ENCODE data around the gene INPP5A.

INPP5A gene

DNA sequence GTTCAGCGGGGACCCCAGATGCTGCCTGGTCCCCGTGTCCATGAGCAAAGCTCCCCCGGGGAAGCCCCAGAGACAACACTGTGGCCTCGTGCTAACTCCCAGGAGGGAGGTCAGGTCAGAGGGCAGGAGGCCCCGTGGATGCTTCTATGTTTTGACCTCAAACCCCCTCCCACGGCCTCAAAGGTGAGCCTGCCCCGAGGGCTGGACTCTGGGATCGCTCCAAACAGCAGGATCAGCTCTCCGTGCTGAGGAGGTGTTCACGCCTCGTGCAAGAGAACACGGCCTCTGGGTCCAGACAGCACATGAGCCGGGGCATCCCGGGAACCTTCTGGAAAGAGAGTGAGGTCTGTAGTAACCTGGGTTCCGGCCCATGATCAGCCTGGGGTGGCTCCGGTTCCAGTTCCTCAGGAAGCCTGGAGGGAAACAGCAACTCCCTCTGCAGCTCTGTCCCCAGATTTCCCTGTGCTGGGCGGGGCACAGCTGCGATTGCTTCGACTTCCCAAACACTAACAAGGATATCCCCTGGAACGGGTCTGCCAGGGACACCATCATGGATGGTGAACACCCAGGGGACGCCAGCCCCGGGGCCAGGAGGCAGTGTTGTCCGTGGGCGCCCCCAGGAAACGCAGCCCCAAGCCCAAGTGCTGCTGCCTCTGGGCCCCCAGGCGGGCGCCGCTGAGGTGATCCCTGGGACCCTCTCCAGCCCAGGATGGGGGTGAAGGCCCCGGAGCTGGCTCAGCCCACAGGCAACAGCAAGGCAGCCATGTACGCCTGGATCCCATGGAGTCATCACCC lies 18.0 kb upstream of the INPP5A start:
- no peak for DNase-seq

DNA sequence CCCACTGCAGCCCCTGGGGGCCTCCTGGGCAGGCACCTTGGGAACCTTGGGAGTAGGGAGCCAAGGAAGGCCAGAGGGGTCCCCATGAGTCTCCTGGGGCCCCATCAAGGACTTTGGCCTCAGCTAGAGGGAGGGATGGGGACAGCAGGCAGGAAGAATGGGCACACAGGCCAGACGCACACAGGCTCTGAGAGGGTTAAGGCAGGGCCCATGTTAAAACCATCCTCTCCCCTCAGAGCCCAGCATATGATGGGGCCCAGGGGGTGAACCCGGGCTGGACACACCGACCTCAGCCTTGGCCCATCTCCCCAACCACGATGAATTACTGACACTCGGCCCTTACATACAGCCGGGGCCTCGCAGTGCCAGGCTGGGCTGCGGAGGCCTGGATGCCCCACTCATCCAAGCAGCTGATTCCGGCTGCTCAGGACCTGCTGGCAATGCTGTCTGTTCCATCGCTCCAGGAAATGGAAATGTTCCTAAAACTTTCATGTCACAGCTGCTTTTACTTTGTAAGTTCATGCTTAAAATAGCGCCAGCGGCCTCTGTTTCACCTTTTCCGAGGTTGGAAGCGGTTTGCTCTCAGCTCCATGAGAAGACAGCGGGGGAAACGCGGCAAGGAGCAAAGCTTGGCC lies 17.3 kb upstream of the INPP5A start:
- no peak for DNase-seq

DNA sequence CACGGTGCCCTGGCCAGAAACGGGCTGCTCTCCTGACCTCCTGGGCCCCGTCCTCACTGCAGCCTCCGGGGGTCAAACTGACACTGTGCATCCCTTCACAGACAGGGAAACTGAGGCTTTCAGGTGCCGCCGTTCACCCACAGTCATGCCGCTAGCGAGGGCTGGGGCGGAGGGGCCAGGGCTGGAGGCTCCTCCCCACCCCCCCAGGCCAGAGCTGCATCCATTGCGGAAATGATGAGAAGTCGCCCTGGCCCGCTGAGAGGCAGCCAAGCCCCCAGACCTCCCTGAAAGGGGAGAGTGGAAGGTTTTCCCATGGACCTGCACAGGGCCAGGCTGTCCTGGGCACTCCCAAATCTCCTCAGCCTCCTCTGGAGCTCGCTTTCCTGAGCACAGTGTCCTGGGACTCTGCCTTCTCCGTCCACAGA lies 16.5 kb upstream of the INPP5A start:
- no peak for DNase-seq

DNA sequence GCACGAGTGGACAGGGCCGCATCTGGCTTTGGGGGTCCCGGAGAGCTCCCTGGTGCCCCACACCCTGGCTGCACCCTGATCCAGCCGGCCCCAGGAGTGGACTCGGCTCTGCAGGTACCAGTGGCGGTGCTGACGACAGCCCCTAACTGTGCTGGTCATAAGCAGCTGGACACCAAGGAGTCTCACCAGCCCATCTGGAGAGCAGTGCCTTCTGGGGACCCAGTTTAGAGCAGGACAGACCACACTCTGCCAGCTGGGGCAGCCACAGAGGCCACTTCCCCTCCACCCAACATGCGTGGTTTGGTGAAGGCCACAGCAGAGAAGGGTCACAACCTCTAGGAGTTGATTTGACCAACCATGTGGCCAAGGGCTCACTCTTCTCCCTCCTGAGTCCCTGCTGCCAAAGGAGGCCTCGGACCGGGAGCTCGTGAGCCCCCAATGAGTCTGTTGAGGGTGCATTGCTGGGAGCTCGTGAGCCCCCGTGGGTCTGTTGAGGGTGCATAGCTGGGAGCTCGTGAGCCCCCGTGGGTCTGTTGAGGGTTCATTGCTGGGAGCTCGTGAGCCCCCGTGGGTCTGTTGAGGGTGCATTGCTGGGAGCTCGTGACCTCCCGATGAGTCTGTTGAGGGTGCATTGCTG lies 16.0 kb upstream of the INPP5A start:
- DNase-seq: no peak

DNA sequence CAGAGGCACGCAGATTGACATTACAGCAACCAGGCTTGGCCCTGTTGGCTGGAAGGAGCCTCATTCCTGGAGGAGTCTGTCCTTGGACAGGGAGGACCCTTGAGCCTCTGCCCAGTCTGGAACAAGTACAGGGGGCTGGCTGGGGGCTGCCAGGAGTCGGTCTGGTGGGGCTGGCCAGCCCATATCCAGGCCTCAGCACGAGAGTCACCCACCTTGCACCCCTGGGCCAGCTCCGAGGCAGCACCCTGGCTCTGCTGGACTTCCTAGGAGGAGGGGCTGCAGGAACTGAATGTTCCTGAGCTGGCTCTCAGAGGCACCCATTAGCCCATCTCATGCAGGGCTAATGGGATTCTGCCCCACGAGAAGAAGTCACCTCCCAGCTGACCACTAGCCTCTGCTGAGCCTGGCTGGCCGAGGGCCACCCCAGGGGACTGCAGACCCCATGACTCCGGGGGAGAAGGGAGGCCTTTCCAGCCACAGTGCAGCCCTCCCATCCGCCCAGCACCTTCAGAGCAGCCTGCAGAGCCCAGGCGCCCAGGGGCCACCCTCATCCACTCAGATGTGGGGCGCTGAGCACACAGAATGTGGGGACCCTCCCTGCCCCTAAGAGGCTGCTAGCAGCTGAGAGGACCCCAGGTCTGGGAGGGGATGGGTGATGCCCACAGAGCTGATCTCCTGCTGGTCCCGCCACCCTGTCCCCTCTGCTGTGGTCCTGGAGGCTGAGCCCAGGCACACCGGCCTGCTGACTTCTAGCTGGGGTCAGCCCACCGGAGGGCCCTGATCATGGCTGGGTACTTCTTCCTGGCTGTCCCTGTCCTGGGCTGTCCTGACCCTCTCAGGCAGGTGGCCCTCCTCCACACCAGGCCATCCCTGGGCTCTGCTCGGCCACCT lies 14.8 kb upstream of the INPP5A start:
- no peak for DNase-seq

DNA sequence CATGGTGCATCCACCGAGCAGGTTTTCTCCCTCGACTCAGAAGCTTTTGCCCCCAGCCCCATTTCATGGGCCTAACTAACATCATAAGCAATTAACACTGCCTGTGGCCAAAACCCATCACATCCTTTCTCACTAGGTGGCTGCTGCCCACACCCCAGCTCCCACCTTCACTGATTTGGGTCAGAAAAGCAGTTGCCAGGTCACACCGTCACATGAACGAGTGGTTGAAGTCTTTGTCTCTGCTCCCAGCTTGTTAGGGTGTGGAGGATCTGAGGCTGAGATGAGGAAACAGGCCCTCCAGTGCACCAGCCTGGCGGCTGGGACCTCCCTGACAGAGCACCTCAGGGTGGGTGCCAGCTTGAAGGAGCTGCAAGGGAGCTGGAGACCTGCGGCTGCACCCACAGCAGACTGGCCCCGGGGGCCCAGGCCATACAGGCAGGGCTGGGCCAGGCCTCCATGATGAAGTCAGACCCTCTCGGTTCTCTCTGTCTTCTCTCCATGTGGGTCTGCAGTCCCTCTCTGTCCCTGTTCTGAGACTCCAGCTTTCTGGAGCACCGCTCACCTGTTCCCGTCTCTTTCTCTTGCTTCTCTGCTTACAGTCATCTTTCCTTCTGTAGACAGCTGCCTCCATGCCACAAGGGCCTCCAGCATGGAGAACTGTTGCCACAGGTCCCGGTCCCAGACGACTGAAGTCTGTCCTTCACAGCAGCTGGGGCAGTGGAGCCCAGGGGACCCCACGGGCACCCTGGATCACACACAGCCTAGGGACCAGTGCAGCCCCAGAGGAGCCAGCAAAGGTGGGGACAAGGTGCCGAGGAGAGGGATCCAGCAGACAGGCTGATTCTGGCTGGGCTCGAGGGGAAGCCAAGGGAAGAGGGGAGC lies 13.8 kb upstream of the INPP5A start:
- DNase-seq: no peak

DNA sequence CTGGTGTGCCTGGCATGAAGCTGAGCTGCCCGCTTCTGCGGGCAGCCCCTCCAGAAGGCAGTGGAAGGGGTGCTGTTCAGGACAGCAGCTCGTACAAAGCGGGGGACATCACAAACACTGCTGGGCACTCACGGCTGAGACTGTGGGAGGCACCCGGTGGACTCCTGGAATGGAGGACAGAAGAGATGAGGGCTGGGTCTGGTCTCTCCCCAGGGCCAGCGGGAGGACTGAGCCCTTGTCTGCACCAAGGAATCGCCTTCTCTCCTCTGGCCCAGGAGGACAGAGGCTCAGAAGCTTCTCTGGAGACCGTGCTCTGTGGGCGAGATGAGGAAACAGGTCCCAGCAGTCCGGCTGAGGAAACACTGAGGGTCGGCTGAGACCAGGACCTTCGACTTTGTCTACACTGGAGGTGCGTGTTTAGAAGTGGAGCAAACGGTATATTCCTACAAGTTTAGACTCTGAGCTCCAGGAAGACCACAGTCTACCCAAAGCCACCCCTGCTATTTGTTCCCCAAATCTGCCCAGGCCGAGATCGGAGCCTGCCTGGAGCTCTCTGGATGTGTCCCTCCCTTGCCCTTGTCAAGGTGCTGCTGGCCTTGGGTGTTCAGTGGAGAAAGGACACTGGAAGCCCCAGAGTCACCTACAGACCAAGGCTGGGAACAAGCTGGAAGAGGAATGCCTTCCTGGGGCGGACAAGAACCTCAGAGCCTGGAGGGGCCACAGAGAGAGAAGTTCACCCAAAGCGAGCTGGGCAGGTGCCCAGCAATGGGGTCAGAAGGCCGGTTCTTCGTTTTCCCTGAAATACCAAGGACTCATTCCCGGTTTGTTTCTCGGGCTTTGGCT lies 12.9 kb upstream of the INPP5A start:
- no peak for DNase-seq

DNA sequence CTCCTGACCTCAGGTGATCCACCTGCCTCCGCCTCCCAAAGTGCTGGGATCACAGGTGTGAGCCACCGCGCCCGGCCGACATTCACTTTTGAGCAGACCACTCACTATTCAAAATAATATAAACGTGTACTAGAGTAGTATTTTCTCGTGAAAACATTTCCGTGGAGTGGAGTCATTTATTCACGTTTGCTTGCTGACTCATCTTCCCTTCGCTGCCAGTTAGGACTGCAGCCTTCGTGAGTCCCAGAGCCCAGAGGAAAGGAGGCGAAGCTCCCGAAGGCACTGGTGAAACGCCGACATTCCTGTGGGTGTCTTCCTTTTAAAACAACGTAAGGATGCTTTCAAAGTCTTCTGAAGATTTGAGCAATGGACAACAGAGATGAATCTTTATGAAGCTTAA lies 10.9 kb upstream of the INPP5A start:
- no peak for DNase-seq

DNA sequence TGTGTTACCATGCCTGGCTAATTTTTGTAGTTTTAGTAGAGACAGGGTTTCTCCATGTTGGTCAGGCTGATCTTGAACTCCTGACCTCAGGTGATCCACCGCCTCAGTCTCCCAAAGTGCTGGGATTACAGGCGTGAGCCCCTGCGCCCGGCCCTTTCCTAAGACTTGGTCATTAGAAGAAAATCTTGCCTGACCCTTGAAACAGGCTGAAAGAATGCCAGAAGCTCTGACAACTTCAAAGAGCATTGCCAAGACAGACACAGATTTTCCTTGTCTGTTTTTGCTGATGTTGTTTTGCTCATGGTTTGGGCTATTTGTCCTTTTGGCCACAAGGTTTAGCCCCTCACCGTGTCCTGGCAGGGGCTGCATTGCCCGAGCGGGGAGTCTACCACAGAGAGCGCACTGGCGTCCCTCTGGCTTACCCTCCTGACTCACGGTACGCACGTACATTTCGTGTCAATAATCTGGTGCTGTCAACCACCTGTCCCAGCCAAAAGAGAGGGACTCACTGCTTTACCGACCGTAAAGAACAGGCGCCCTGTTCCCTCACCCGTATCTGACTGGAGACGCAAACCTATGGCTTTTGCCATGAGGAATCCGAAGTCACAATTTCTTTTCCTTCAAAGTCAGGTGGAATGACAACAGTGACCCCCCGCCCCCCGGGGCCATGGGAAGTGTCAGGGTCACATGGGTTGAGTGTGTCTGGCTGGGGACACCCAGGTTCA lies 10.1 kb upstream of the INPP5A start:
- no peak for DNase-seq

DNA sequence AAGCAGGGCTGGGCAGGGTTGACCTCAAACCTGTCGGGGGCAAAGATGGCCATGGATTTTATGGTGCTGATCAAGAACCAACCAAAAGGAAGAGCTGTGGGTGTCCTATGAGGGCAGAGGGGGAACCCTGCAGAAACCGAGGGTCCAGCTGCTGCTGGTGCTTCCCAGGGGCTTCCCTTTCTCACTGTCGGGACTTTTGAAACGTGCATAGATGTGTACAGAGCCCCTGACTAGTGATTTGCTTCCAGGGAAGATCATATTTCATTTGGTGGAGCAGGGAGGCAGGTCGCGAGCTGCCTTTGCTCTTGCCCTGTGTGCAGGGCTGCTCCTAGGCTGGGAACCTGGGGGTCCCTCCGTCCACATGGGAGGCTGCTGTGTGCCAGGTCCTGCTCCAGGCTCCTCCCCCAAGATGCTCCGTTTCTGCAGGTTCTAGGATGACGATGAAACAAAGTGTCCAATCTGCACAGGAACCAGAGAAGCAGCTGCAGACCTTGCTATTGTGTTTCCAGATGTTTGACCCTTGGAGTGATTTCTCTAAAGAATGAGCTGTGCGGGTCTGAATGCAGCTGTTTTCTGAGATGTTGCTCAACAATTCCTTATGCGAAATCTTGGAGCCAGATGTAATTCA lies 9.4 kb upstream of the INPP5A start:
- DNase-seq: no peak

DNA sequence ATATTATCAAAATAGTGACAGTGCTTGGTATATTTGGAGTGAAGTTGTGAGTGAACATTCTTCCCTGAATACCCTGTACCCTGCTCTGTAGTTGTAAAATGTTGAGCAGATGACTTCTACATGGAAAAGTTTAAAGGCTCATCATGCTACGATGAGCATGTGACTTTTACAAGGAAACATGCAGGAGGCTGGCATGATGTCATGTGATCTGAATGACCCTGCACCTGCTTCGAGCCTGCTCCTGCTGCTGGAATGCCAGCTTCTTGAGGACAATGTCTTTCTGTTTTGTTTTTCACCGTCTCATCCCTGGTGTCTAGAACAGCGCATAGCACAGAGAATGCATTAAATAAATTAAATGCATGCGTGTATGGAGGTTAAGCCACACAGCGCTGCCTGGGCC lies 5.4 kb upstream of the INPP5A start:
- DNase-seq: no peak

DNA sequence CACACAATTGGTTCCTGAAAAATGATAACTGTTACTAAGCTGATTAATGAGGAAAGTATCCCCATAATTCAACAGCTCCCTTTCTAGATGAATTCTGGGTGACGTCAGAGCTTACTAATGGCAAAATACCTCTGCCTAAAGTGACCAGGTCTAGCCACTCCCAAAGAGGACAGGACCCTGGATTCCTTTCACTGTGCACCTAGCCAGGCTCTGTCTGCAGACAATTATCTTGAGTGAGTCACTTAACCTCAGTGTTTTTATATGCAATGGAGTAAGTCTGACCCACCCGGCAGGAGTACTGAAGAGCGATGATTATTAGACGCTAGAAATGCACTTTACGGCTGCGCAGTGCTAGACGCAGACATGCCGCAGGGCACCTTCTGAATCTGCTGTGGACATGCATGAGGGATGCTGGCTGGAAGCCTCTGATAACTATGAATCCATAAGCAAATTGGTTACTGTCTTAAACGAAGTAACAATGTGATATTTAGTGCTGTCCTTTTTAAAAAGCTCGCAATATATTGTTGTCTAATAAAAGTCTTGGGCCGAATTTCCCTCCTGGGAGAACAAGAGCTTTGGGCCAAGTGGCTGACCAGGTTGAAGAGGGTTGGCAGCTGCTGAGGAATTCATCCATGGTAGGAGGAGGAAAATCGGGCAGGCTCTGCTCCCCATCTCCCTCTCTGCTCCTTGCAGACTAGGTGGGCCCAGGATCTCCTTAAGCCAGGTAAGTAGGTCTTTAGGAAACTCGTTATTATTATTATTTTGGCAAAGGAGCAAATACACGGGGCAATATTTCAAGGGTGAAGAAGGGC lies 4.6 kb upstream of the INPP5A start:
- no peak for DNase-seq

DNA sequence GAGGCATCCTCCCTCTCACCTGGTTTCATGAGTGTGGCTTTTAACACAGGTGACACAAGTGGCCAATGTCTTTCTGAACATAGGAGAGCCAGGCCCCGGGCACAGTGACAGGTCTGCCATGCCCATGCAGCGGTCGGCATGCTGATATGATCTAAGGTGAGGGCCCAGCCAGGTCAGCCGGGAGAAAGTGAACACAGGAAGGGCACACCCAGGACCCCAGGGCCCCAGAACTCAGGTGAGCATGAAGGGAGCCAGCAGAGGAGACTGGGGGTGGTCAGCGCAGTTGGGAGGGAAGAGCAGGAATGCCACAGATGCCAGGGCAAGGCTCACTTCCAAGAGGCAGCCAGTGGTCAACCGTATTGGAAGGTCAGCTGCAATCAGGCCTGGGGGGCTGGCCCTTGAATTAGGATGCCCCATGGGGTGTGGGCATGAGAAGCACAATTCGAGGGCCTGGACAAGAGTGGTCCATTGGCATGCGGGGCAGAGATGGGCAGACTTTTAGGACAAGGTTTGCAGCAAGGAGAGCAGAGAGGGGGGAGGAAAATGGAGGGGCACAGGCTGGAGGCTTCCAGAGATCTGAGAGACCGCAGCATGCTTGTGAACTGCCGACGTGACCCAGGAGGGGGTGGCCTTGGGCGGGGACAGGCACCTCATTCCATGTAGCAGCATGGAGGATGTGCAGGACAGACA lies 3.9 kb upstream of the INPP5A start:
- DNase-seq: no peak

DNA sequence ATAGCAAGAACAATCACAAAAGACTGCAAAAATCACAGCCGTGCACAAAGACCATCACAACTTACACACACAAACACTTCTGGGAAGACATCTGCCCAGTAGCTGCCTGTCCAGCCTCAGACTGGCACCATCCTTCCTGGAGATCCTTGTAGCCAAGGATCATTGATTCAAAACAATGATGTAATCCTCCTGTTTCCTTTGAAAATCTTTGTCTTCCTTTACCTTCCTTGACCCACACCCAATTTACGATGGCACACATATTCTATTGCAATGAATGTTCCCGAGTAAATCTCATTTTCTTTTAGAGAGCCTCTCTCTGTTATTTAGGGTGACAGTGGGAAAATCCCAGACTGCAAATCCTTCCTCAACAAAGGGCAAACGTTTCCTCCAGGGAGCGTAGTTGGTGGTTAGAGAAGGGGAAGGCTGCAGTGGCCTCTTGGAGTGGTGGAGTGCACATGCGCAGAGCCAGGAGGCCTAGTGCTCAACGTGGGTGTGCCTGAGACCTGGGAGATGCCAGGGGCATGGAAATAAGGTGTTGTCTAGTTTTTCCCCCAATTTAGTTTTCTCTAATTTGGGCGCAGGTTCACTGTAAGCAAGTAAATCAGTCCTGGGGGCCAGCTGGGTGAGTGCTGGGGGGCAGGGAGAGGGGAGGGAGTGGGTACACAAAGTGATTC lies 3.1 kb upstream of the INPP5A start:
- no peak for DNase-seq

DNA sequence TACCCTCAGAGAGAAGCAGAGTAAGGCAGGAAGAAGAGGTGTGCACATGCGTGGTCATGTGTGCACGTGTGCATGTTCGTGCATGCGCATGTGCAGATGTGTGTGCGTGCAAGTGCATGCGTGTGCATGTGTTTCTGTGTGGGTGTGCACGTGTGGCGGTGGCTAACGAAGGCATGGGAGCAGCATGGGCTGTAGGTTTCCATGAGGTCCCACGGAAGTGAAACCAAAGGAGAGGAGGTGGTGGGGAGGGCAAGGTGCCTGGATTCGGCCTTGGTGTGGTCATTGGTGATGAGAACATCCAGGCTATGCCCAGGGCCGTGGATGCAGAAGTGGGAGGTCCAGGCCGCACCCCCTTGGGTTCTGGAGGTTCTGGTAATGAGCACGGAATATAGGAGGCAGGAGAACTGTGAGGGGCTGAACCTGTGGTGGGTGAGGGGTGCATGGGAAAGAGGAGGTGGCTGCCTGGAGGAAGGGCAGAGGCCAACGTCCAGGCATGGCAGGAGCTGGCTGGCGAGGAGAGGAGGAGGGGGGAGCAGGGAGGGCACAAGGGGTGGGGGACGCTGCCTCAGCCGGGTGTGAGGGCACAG lies 2.4 kb upstream of the INPP5A start:
- no peak for DNase-seq

DNA sequence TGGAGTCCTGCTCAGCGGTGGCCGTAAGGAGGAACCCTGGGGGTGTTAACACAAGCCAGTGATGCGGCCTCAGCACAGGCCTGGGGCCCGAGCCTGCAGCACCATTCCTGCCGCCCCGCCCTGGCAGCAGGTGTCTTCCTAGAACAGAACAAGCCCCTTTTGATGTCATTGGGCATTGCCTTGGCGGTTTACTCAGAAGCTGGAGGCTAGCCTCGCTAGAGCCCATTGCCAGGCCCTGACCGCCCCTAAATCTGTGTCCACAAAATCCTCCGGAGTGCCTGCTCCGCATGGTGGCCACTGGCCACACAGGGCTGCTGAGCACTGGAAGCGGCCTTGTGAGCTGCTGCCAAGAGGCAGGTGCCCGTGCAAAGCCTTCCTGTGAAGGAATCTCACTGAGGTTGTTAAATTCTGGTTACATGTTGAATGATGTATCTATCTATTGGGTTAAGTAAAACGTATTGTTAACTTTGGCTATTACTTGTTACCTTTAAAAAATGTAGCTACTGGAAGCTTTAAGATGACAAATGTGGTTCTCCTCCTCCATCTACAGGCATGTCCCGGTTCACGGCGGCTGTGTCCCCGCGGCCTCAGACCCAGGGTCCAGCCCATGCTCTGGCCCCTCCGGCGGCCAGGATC lies 1.2 kb upstream of the INPP5A start:
- DNase-seq: no peak
